OCI-LY7 (cell line): ENCODE results near the gene RCN2. TPM values are rescaled to one million over a fixed set of nuclear protein-coding genes. Genes with fewer than 3 reads are reported as not detected.

Experiments
- BruUV-seq: library from RNA; stranded (reverse); fragments of 400-500 nt; replicated peaks from 2 replicates; lab custom pipeline; 2021; lab: Mats Ljungman, UMichigan
- CTCF ChIA-PET: fragments of 300-600 bp; sonication (Branson Sonifier 250); formaldehyde crosslinking; loops from one replicate; lab custom pipeline; 2022; ENCODE audit warnings: antibody characterized with exemption; ENCODE audit not compliant: unreplicated experiment; lab: Charles Lee
- POLR2A ChIA-PET: fragments of 300-600 bp; sonication (Branson Sonifier 250); formaldehyde crosslinking; loops from one replicate; lab custom pipeline; 2022; ENCODE audit warnings: antibody characterized with exemption; lab: Charles Lee
- DNase-seq: peaks from one replicate; pipeline ENCODE4 v3.0.0-alpha.2; 2015; ENCODE audit warnings: low spot score
- H2AFZ ChIP-seq: fragments of 200-600 bp; sonication (generic), shearing (Covaris generic); 2 replicates; pipeline ENCODE4 v1.6.1; 2014; ENCODE audit warnings: mild to moderate bottlenecking, antibody characterized with exemption, low read length, moderate library complexity
- H3K27ac ChIP-seq: fragments of 200-600 bp; sonication (generic); 2 replicates; pipeline ENCODE4 v1.5.1; 2014; ENCODE audit warnings: mixed run types, low read depth, mild to moderate bottlenecking, moderate library complexity, low read length, inconsistent platforms; ENCODE audit not compliant: poor library complexity, severe bottlenecking
- H3K36me3 ChIP-seq: fragments of 200-600 bp; sonication (generic); 2 replicates; pipeline ENCODE4 v1.6.1; 2014; ENCODE audit warnings: mild to moderate bottlenecking, antibody characterized with exemption, low read length, moderate library complexity, mixed read lengths; ENCODE audit not compliant: insufficient read depth
- H3K4me1 ChIP-seq: fragments of 200-600 bp; sonication (generic); 2 replicates; pipeline ENCODE4 v1.5.1; 2014; ENCODE audit warnings: mild to moderate bottlenecking, low read length; ENCODE audit not compliant: insufficient read depth, poor library complexity, severe bottlenecking
- H3K4me2 ChIP-seq: fragments of 200-600 bp; sonication (generic); 2 replicates; pipeline ENCODE4 v1.6.1; 2014; ENCODE audit warnings: mild to moderate bottlenecking, low read length
- H3K4me3 ChIP-seq: fragments of 200-600 bp; sonication (generic); 2 replicates; pipeline ENCODE4 v1.5.1; 2014; ENCODE audit warnings: mild to moderate bottlenecking, low read depth, low read length; ENCODE audit not compliant: poor library complexity, severe bottlenecking
- H3K79me2 ChIP-seq: fragments of 200-600 bp; sonication (generic); 2 replicates; pipeline ENCODE4 v1.6.1; 2016; ENCODE audit warnings: low read depth, mild to moderate bottlenecking, low read length, moderate library complexity, mixed read lengths; ENCODE audit not compliant: insufficient read depth
- H3K9me2 ChIP-seq: fragments of 200-600 bp; sonication (generic); 2 replicates; pipeline ENCODE4 v1.6.1; 2016; ENCODE audit warnings: mild to moderate bottlenecking, low read length, mixed read lengths; ENCODE audit not compliant: insufficient read depth
- H3K9me3 ChIP-seq: fragments of 200-600 bp; sonication (generic); 2 replicates; pipeline ENCODE4 v1.6.1; 2014; ENCODE audit warnings: mild to moderate bottlenecking, mixed run types, low read length, mixed read lengths
- H4K20me1 ChIP-seq: fragments of 200-600 bp; sonication (generic); 2 replicates; pipeline ENCODE4 v1.6.1; 2014; ENCODE audit warnings: mild to moderate bottlenecking, antibody characterized with exemption, low read length, moderate library complexity, mixed read lengths; ENCODE audit not compliant: insufficient read depth
- EZH2phosphoT487 ChIP-seq: fragments of 200-600 bp; sonication (generic); IDR thresholded peaks from 2 replicates; pipeline ENCODE4 v1.6.1; 2018; ENCODE audit warnings: low read depth, borderline replicate concordance, mild to moderate bottlenecking, mixed run types, antibody characterized with exemption, low read length, moderate library complexity, mixed read lengths
- intact Hi-C: fragments of 100-400 bp; cut with micrococcal nuclease; formaldehyde crosslinking; loops from one replicate; pipeline ENCODE4 v1.10.0; 2022; ENCODE audit not compliant: unreplicated experiment
- total RNA-seq, 2 experiments: library from RNA; depleted of rRNA in 1 of 2; stranded (reverse); fragments of >200 nt in 1 of 2; shearing (Covaris generic) in 1 of 2; gene quantifications; 2 replicates each; pipeline ENCODE4 v1.2.3, GENCODE V29; 2014 to 2022
- TF ChIP-seq, protein P1 (sequence below): fragments of 200-600 bp; sonication (generic); conservative IDR thresholded peaks from 2 replicates; pipeline ENCODE4 v1.5.1; 2014; ENCODE audit warnings: mild to moderate bottlenecking, antibody characterized with exemption, low read length, moderate library complexity, mixed read lengths

RCN2 gene
- total RNA-seq, 2 experiments from 2014 or later = 32.8 to 39.1 TPM

DNA sequence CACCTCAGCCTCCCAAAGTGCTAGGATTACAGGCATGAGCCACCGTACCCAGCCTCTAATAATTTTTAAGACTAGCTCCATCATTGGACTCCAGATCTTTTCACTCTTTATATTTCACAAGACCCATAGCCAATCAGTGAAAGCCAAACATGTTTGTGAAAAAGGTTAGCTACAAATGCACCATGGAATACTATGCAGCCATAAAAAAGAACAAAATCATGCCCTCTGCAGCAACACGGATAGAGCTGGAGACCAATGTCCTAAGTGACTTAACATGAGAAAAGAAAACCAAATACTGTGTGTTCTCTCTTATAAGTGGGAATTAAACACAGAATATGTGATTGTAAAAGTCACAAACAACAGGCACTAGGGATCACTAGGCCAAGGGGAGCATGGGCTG, 29.6 kb upstream of the RCN2 start:
- H3K9me2 ChIP-seq = no peaks in the 10 kb centered on the region
- no peak overlapping the region for H3K4me3 ChIP-seq
- H3K27ac ChIP-seq = no peak overlapping the region
- TF ChIP-seq EZH2phosphoT487 = no peak
- TF ChIP-seq, protein P1, sequence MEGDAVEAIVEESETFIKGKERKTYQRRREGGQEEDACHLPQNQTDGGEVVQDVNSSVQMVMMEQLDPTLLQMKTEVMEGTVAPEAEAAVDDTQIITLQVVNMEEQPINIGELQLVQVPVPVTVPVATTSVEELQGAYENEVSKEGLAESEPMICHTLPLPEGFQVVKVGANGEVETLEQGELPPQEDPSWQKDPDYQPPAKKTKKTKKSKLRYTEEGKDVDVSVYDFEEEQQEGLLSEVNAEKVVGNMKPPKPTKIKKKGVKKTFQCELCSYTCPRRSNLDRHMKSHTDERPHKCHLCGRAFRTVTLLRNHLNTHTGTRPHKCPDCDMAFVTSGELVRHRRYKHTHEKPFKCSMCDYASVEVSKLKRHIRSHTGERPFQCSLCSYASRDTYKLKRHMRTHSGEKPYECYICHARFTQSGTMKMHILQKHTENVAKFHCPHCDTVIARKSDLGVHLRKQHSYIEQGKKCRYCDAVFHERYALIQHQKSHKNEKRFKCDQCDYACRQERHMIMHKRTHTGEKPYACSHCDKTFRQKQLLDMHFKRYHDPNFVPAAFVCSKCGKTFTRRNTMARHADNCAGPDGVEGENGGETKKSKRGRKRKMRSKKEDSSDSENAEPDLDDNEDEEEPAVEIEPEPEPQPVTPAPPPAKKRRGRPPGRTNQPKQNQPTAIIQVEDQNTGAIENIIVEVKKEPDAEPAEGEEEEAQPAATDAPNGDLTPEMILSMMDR = no peak
- H3K9me3 ChIP-seq = no peaks in the 10 kb centered on the region
- H2AFZ ChIP-seq = no peak overlapping the region
- CTCF ChIA-PET = no interaction called here
- no TSS peak for BruUV-seq
- no peak overlapping the region for H3K4me2 ChIP-seq
- H3K79me2 ChIP-seq = no peaks in the 10 kb centered on the region
- no peaks in the 10 kb centered on the region for H4K20me1 ChIP-seq
- DNase-seq = no peak
- H3K4me1 ChIP-seq = peaks cover 21% of the 10 kb centered on the region
- POLR2A ChIA-PET = interaction anchor here (0.7 to 0.8 kb wide), 2 partner anchors 40 to 519 kb away, joined by 3 read pairs; partner anchors contain the start of gene HMG20A
- intact Hi-C loops = loop anchor here (2.0 to 10.0 kb wide), 2 partner anchors 103 to 123 kb away; no protein-coding TSS in a partner anchor
- H3K36me3 ChIP-seq = no peaks in the 10 kb centered on the region

DNA sequence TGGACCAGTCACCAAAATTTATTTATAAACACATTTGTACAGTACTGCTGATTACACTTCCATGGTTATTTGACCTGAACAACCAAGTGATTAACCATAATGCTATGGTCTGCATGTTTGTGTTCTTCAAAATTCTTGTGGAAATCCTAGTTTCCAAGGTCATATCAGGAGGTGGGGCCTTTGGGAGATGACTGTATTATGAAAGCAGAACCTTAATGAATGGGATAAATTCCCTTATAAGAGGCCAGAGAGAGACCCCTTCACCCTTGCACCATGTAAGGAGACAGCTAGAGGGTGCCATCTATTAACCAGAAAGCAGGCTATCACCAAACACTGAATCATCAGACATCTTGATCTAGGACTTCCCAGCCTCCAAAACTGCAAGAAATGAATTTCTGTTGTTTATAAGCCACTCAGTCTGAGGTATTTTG, 28.3 kb upstream of the RCN2 start:
- ChIA-PET CTCF (no interaction called here), POLR2A (no interaction called here)
- Histone ChIP-seq H3K79me2 (no peaks in the 10 kb centered on the region), H2AFZ (no peak overlapping the region), H3K36me3 (no peaks in the 10 kb centered on the region), H3K27ac (no peak overlapping the region), H3K4me2 (peak overlapping the region; percentile 94), H4K20me1 (no peaks in the 10 kb centered on the region), H3K9me2 (no peaks in the 10 kb centered on the region), H3K4me1 (peaks cover 21% of the 10 kb centered on the region), H3K4me3 (no peak overlapping the region), H3K9me3 (no peaks in the 10 kb centered on the region)
- TSS peak; percentile 62 for BruUV-seq
- intact Hi-C loops = loop anchor here (2.0 to 10.0 kb wide), 2 partner anchors 102 to 122 kb away; no protein-coding TSS in a partner anchor
- no peak for TF ChIP-seq EZH2phosphoT487
- TF ChIP-seq, protein P1 = peak; percentile 83
- peak; percentile 62 for DNase-seq

DNA sequence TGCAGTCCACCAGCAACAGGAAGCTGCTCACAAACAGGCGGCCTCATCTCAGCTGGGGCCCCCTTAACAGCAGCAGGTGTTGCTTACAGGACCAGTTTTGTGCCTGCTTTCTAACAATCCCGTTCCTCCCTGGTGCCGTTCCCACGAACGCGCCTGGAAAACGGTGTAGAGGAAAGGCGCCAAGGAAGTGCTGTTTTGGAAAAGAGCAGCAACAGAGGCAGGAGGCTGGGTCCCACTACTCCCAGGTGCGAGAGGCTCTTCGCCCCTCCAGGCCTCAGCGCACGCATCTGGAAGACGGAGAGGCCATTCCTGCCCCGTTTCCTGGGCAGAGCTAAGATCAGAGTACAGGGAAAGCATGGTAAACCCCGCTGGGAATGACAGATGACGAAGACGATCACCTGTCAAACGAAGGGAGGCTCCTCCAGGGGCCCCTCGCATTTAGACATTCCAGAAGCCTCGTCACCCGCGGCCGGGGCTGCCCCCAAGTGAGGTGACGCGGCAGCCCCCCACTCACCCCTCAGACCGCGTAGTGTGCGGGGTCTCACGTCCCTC, 27.0 kb upstream of the RCN2 start:
- Histone ChIP-seq H3K36me3 (no peaks in the 10 kb centered on the region), H2AFZ (peak overlapping the region; percentile 99)
- POLR2A ChIA-PET = interaction anchor here (0.6 to 1.1 kb wide), 3 partner anchors 9 to 1676 kb away, joined by 3 to 4 read pairs (median 3); no protein-coding TSS in a partner anchor

More for the DNA sequence above, 27.0 kb upstream of the RCN2 start:
- peaks cover 21% of the 10 kb centered on the region for H3K4me1 ChIP-seq
- no TSS peak for BruUV-seq
- peak overlapping the region; percentile 85 for H3K4me3 ChIP-seq
- no peaks in the 10 kb centered on the region for H4K20me1 ChIP-seq
- intact Hi-C loops = loop anchor here (2.0 to 10.0 kb wide), 2 partner anchors 26 to 100 kb away; partner anchors contain the start of gene RCN2
- H3K9me2 ChIP-seq = no peaks in the 10 kb centered on the region
- peak overlapping the region; percentile 94 for H3K4me2 ChIP-seq
- DNase-seq = peak; percentile 60
- no peaks in the 10 kb centered on the region for H3K79me2 ChIP-seq
- CTCF ChIA-PET = no interaction called here
- TF ChIP-seq EZH2phosphoT487 = no peak
- TF ChIP-seq, protein P1 = no peak
- no peak overlapping the region for H3K27ac ChIP-seq
- no peaks in the 10 kb centered on the region for H3K9me3 ChIP-seq
